Thyroid gland (tissue), 4 donors: Measurements from ENCODE around the gene SLC22A15.

Experiments used
- CTCF ChIP-seq, 6 experiments: fragments of 200-600 bp in 3 of 6; fragments of 450-650 bp in 3 of 6; sonication (generic) in 3 of 6; IDR thresholded peaks; one replicate each; pipeline ENCODE4 v1.5.1; 2016 to 2019; ENCODE audit warnings: antibody characterized with exemption in 6 of 6, mild to moderate bottlenecking in 2 of 6, inconsistent platforms in 1 of 6, moderate library complexity in 1 of 6
- POLR2A ChIP-seq, 2 donors: fragments of 450-650 bp; IDR thresholded peaks; one replicate each; pipeline ENCODE4 v1.6.1; 2017; ENCODE audit warnings: antibody characterized with exemption in 2 of 2, mild to moderate bottlenecking in 2 of 2, moderate library complexity in 1 of 2

DNA sequence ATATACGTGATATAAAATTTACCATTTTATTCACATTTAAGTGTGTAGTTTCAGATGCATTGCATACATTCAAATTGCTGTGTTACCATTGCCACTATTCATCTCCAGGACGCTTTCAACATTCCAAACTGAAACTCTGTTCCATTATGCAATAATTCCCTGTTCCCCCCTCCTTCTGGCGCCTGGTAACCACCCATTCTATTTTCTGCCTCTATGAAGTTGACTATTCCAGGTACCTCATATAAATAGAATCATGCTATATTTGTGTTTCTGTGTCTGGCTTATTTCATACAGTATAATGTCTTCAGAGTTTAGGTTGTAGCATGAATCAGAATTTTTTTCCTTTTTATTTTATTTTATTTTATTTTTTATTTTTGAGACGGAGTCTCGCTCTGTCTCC is 41.7 kb downstream of the SLC22A15 start:
- no peak for TF ChIP-seq CTCF (IDR thresholded peaks at IDR 0.05)
- no peak for TF ChIP-seq POLR2A (IDR thresholded peaks at IDR 0.05)
